B cell (primary cell): ENCODE data around the gene DRAP1. TPM values are rescaled to one million over a fixed set of nuclear protein-coding genes. Genes with fewer than 3 reads are reported as not detected.

Experiments used
- ATAC-seq: fragments of 200-7000 bp; cut with Tn5 transposase; one replicate; pipeline ENCODE4 v1.10.0; 2021; ENCODE audit warnings: low read depth, mild to moderate bottlenecking, moderate number of reproducible peaks, moderate library complexity
- CTCF ChIA-PET: fragments of 350-600 bp; sonication (Branson Sonifier 250); formaldehyde crosslinking; loops from one replicate; lab custom pipeline; 2021; ENCODE audit warnings: antibody characterized with exemption, inconsistent platforms; lab: Charles Lee
- POLR2A ChIA-PET: fragments of 350-600 bp; sonication (Branson Sonifier 250); formaldehyde crosslinking; loops from one replicate; lab custom pipeline; 2021; ENCODE audit warnings: antibody characterized with exemption; lab: Charles Lee
- DNase-seq: peaks from one replicate; pipeline ENCODE4 v3.0.0; 2013
- H2AFZ ChIP-seq: 2 replicates; pipeline ENCODE4 v1.6.1; 2012; ENCODE audit warnings: mild to moderate bottlenecking, low read depth, low read length; ENCODE audit not compliant: insufficient read depth, poor library complexity, severe bottlenecking
- H3K27ac ChIP-seq, 2 donors: 1 replicate in 1 of 2; 2 replicates in 1 of 2; pipeline ENCODE4 v1.5.1; 2012 to 2013; ENCODE audit warnings: low read length in 2 of 2, mild to moderate bottlenecking in 2 of 2, moderate library complexity in 1 of 2
- H3K27me3 ChIP-seq, 4 experiments: fragments of 200-600 bp in 1 of 4; sonication (generic) in 1 of 4; replicated peaks in 1 of 4; 1 replicate in 2 of 4; 2 replicates in 2 of 4; pipeline versions ENCODE4 v1.6.1 to v1.7.0; 2013 to 2016; ENCODE audit warnings: low read length in 3 of 4, mild to moderate bottlenecking in 2 of 4, mixed read lengths in 1 of 4, moderate library complexity in 1 of 4; ENCODE audit not compliant: insufficient read depth in 4 of 4, control insufficient read depth in 3 of 4; ENCODE audit errors: control extremely low read depth in 1 of 4
- H3K36me3 ChIP-seq, 2 experiments: replicated peaks in 1 of 2; 1 replicate in 1 of 2; 2 replicates in 1 of 2; pipeline versions ENCODE4 v1.6.1 to v1.7.1; 2013; ENCODE audit warnings: low read length in 1 of 2; ENCODE audit not compliant: insufficient read depth in 2 of 2, control insufficient read depth in 1 of 2; ENCODE audit errors: control extremely low read depth in 1 of 2, extremely low read depth in 1 of 2
- H3K4me1 ChIP-seq, 2 donors: fragments of 200-600 bp in 1 of 2; sonication (generic) in 1 of 2; 1 replicate in 1 of 2; 2 replicates in 1 of 2; pipeline versions ENCODE4 v1.5.1 to v1.6.1; 2013 to 2017; ENCODE audit warnings: low read length in 2 of 2; ENCODE audit not compliant: control insufficient read depth in 2 of 2, insufficient read depth in 2 of 2
- H3K4me2 ChIP-seq: replicated peaks from 2 replicates; pipeline ENCODE3; 2012; ENCODE audit warnings: mild to moderate bottlenecking, low read depth, low read length; ENCODE audit not compliant: poor library complexity, severe bottlenecking
- H3K4me3 ChIP-seq, 5 experiments: fragments of 200-600 bp in 1 of 5; sonication (generic) in 1 of 5; 1 replicate in 3 of 5; 2 replicates in 2 of 5; pipeline versions ENCODE4 v1.5.1 to v1.7.0; 2011 to 2016; ENCODE audit warnings: low read length in 4 of 5, mild to moderate bottlenecking in 4 of 5, low read depth in 2 of 5, control low read depth in 1 of 5, moderate library complexity in 1 of 5; ENCODE audit not compliant: insufficient read depth in 1 of 5; ENCODE audit errors: control extremely low read depth in 1 of 5, extremely low read depth in 1 of 5
- H3K79me2 ChIP-seq: fragments of 200-600 bp; sonication (generic); one replicate; pipeline ENCODE4 v1.6.0; 2016; ENCODE audit warnings: low read length; ENCODE audit not compliant: control insufficient read depth, insufficient read depth
- H3K9ac ChIP-seq: fragments of 200-600 bp; sonication (generic); 2 replicates; pipeline ENCODE4 v1.6.1; 2017; ENCODE audit warnings: mild to moderate bottlenecking, low read length, moderate library complexity
- H3K9me3 ChIP-seq, 3 donors: one replicate each; pipeline versions ENCODE4 v1.6.1 to v1.7.1; 2013; ENCODE audit warnings: low read length in 2 of 3; ENCODE audit not compliant: control insufficient read depth in 2 of 3, insufficient read depth in 1 of 3; ENCODE audit errors: control extremely low read depth in 1 of 3
- H4K20me1 ChIP-seq: 2 replicates; pipeline ENCODE4 v1.6.0; 2012; ENCODE audit warnings: mild to moderate bottlenecking, low read length; ENCODE audit not compliant: insufficient read depth, control insufficient read depth, poor library complexity, severe bottlenecking
- H3K27ac Mint-ChIP-seq: one replicate; pipeline ENCODE4 v1.8.0; 2021; ENCODE audit warnings: mixed read lengths
- H3K27me3 Mint-ChIP-seq: one replicate; pipeline ENCODE4 v1.8.0; 2021; ENCODE audit warnings: mixed read lengths
- H3K4me1 Mint-ChIP-seq: one replicate; pipeline ENCODE4 v1.8.0; 2021; ENCODE audit warnings: mixed read lengths
- H3K4me3 Mint-ChIP-seq: one replicate; pipeline ENCODE4 v1.8.0; 2021; ENCODE audit warnings: mixed read lengths
- H3K9me3 Mint-ChIP-seq: one replicate; pipeline ENCODE4 v1.8.0; 2022; ENCODE audit warnings: mixed read lengths; ENCODE audit not compliant: insufficient read depth
- EZH2 ChIP-seq: IDR thresholded peaks from 2 replicates; pipeline ENCODE4 v1.6.1; 2012; ENCODE audit warnings: borderline replicate concordance, low read depth, mild to moderate bottlenecking, moderate library complexity, low read length; ENCODE audit not compliant: insufficient read depth, poor library complexity, severe bottlenecking
- WGBS: methylation state at CpG from one replicate; pipeline ENCODE4 v1.1.5; 2013; ENCODE audit warnings: missing lambda C conversion rate; ENCODE audit not compliant: insufficient coverage; 5-methylcytosine and 5-hydroxymethylcytosine counted together
- intact Hi-C: fragments of 100-400 bp; cut with micrococcal nuclease; formaldehyde crosslinking; loops from one replicate; pipeline ENCODE4 v1.10.0; 2022
- polyA plus RNA-seq: library from polyadenylated mRNA; depleted of rRNA; stranded (reverse); fragments of >200 nt; gene quantifications from 2 replicates; pipeline ENCODE4 v1.2.3, GENCODE V29; 2012
- total RNA-seq, 2 donors: library from RNA; stranded (reverse); fragments of 120-200 nt in 1 of 2; gene quantifications; 1 replicate in 1 of 2; 2 replicates in 1 of 2; pipeline versions ENCODE4 v1.2.3 to v1.2.4, GENCODE V29; 2013 to 2022
- TF ChIP-seq, protein P1 (sequence below): fragments of 200-600 bp; IDR thresholded peaks from one replicate; pipeline ENCODE4 v1.8.0; 2022; ENCODE audit warnings: antibody characterized with exemption, mild to moderate bottlenecking

Gene DRAP1
- total and polyA plus RNA-seq, 2 donors (not counting 1 experiment from before 2014, with no cell fraction given), result 71.7 to 83.9 TPM

GRCh38 chr11:65932558-65932919 is 13.3 kb downstream of the DRAP1 start:
- Histone ChIP-seq H3K9ac (no peak overlapping the region), H3K36me3 (no peaks in the 10 kb centered on the region), H3K79me2 (no peaks in the 10 kb centered on the region), H4K20me1 (no peaks in the 10 kb centered on the region), H3K27me3 (peaks cover 0 to 2% (median 0%) of the 10 kb centered on the region in 4 experiments), H2AFZ (no peak overlapping the region), H3K4me2 (no peak overlapping the region), H3K4me3 (no peak overlapping the region), H3K9me3 (no peaks in the 10 kb centered on the region), H3K27ac (no peak overlapping the region), H3K4me1 (peaks cover 15 to 16% of the 10 kb centered on the region in 2 donors)
- no peak for ATAC-seq
- 71% methylated on average over 5 of the region's 9 CpGs for WGBS
- Mint-ChIP-seq H3K4me1 (peaks cover 14% of the 10 kb centered on the region), H3K9me3 (no peaks in the 10 kb centered on the region), H3K27ac (no peak overlapping the region), H3K4me3 (no peak overlapping the region), H3K27me3 (no peaks in the 10 kb centered on the region)
- TF ChIP-seq EZH2, result no peak
- TF ChIP-seq, protein P1, sequence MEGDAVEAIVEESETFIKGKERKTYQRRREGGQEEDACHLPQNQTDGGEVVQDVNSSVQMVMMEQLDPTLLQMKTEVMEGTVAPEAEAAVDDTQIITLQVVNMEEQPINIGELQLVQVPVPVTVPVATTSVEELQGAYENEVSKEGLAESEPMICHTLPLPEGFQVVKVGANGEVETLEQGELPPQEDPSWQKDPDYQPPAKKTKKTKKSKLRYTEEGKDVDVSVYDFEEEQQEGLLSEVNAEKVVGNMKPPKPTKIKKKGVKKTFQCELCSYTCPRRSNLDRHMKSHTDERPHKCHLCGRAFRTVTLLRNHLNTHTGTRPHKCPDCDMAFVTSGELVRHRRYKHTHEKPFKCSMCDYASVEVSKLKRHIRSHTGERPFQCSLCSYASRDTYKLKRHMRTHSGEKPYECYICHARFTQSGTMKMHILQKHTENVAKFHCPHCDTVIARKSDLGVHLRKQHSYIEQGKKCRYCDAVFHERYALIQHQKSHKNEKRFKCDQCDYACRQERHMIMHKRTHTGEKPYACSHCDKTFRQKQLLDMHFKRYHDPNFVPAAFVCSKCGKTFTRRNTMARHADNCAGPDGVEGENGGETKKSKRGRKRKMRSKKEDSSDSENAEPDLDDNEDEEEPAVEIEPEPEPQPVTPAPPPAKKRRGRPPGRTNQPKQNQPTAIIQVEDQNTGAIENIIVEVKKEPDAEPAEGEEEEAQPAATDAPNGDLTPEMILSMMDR, result no peak
- CTCF ChIA-PET, result interaction anchor here (0.8 to 1.5 kb wide), 2 partner anchors 42 to 48 kb away, joined by 3 to 6 read pairs; partner anchors contain the start of gene CCDC85B
- intact Hi-C loops, result no loop called here
- POLR2A ChIA-PET, result no interaction called here
- no peak for DNase-seq

- no peak overlapping the region for H3K9ac ChIP-seq
- CTCF ChIA-PET, result interaction anchor here (0.7 to 2.3 kb wide), 2 partner anchors 23 to 50 kb away, joined by 3 to 10 read pairs; no protein-coding TSS in a partner anchor
- no peak for DNase-seq
- Mint-ChIP-seq H3K4me1 (peaks cover 4% of the 10 kb centered on the region), H3K4me3 (no peak overlapping the region), H3K9me3 (no peaks in the 10 kb centered on the region), H3K27ac (no peak overlapping the region), H3K27me3 (no peaks in the 10 kb centered on the region)
- ATAC-seq, result no peak
- POLR2A ChIA-PET, result no interaction called here
- H3K4me2 ChIP-seq, result no peak overlapping the region
- H3K27ac ChIP-seq, result no peak overlapping the region
- H3K9me3 ChIP-seq, result no peaks in the 10 kb centered on the region
- peaks cover 0 to 3% (median 0%) of the 10 kb centered on the region in 4 experiments for H3K27me3 ChIP-seq
- no peak overlapping the region for H3K4me3 ChIP-seq
- H3K36me3 ChIP-seq, result no peaks in the 10 kb centered on the region
- H3K4me1 ChIP-seq, result peaks cover under 1 to 1% of the 10 kb centered on the region in 2 donors
- TF ChIP-seq EZH2, result no peak
- TF ChIP-seq, protein P1, result no peak
- no peaks in the 10 kb centered on the region for H4K20me1 ChIP-seq
- intact Hi-C loops, result no loop called here
- no CpG with 5 or more reads among the region's 4 CpGs for WGBS
- no peak overlapping the region for H2AFZ ChIP-seq
- H3K79me2 ChIP-seq, result no peaks in the 10 kb centered on the region
Measured at GRCh38 chr11:65934014-65934413, 14.8 kb downstream of the DRAP1 start.
